Measurements from ENCODE around the gene C3orf52.

C3orf52 gene

DNA sequence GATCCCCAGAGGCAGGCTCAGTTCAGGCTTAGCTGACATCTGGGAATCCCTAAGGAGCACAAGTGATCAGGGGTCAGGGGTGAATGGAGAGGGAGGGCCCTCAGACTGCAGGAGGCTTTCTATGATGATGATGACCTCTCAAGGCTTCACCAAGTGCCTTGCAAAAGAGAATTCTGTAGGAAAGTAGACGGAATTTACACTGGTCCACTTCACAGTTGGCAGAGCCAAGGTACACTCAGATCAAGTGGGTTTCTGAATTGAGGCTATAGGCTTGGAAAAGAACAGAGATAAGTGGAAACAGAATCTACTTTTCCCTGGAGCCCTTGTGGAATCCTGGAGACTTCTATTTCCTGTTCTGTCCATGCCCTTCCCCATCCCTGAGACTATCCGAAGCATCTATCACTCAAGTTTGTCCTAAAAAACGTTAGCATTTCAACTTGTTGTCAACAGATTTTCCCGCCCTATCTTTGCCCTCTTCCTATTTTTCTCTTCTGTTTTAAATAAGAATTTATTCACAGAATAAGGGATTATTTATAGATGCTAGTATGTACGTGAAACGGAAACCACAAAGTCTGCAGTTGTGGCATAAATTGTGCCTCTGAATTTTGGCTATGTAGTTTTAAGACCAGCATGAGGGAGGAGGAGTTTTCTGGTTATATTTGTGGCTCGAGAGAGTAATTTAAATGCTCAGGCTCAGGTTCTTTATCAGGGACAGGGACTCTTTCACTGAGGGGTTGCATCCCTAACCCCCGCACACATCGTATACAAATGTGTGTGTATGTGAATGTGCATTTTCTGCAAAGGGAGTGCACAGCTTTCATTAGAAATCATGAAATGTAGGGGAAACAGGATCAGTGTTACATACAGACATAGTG is 34.0 kb downstream of the C3orf52 start:
- DNase-seq = no peak

- no peak for DNase-seq
These were observed 35.7 kb downstream of the C3orf52 start for GRCh38 chr3:112121577-112122547.

- no peak for DNase-seq
These were observed 36.7 kb downstream of the C3orf52 start for GRCh38 chr3:112122870-112123269.

GRCh38 chr3:112123548-112123947 is 37.4 kb downstream of the C3orf52 start:
- DNase-seq = no peak

GRCh38 chr3:112124907-112125607 is 38.9 kb downstream of the C3orf52 start:
- no peak for DNase-seq

- no peak for DNase-seq
These were observed 40.3 kb downstream of the C3orf52 start for GRCh38 chr3:112126511-112126911.

- DNase-seq = no peak
These were observed 41.6 kb downstream of the C3orf52 start for GRCh38 chr3:112127522-112128494.

DNA sequence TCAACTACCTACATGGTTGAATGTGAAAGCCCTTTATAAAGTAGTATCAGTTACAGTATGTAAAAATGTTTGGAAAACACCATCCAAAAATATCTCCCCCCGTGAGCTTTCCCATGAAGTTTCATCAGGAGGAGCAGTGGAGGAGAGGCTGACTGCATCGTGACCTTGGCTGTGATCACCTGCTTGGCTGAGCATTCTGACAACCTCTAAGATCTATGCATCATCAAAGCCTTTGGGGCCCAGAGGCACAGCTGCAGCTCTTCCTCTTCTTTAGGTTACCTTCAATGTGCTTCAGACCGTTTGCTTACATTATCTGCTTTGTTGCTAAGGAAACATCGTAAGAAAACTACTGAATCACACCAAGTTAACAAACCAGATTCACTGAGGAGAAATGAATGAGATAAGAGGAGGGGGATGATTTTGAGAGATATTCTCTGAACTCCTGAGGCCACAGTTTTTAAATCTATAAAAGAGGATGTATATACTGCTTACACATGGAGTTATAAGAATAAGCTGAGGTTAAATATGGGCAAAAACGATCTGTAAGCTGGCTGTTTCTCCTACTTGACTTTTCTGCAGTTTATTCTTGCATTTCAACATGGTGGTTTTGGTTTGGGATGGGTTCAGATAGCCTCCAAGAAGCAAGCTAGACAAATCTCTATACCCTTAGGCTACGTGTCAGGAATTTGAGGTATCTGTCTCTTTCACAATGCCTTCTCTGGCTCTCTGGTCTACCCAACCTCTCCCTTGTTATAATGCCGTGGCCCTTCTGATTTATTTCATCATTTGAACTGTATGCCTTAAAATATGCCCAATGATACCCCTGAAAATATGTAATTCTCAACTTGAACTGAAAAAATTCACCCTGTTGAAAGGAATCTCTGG is 42.9 kb downstream of the C3orf52 start:
- no peak for DNase-seq

DNA sequence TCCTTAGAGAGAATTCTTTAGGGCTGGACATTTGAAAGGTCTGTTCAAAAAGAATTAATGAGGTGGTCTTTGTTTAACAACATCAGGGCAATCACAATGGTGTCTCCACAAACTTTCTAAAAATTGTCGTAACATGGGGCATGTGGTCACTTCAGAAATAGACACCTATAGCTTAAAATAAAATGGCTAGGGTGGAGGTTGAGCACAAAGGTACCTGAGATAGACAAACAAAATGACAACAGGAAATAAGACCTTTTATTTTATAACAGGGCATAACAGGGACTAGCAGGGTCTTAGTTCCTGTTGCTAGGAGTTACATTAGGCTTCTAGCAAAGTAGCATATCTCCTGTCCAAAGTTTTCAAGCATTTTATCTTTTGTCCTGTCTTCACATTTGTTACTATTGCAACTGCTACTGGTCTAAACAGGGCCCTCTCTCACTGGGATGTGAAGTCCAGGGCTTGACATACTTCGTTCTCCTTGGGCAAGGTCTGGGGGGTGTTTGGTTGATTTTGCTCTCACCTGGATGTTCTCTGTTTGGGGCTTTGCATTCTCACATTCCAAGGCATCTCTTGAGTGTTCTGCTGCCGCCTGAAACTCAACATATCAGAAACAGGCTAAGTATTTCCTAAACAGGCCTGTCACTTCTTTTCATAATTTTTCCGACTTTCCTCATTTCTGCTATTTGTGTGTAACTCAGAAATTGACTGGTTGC is 43.9 kb downstream of the C3orf52 start:
- DNase-seq = no peak

DNA sequence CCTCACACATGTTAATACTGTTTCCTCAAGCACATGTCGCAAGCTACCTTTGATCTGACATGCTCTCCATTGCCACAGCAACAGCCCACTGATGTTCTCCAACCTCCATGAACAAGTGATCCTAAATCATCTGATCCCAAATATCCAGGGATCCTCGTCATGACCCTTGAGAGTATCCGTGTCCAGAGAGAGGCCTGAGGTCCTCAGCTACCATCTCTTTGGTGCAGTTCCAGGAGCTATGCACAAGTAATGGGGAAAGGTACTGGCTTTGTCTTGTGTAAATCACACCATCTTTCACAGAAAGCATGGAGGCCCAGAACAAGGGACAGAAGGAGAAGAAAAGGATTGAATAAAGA is 44.4 kb downstream of the C3orf52 start:
- no peak for DNase-seq

DNA sequence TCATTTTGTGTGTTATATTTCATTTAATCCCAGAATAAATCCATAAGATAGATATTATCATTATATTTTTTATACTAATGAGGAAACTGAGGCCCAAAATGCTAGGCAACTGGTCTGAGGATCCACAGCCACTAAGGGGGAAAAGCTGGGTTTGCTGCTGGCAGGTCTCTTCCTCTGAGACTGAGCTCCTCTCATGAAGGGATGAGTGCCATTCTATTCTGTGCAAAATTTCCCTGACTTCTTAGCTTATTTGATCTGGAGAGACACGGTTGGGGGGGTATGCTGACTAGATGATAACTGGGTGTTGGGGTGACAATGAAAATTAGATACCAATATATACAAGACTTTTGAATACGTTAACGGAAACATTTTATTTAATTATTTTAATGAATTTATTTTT is 44.9 kb downstream of the C3orf52 start:
- no peak for DNase-seq

DNA sequence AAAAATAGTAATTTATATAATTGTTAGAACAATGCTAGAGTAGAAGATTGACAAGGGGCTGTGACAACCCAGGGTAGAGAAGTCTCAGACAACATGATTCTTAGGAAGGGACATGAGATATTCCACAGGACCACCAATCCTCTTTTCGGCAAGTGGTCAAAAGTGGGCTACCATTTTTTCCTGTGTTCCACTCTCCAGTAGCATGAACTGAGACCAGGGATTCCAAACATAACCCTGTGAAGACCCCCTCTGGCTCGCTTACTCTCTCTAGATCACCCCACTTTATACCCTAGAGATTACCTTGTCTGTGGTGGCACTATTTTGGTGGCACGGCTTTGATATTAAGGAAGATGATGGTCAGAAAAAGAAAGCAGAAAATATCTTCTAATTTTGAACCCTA is 45.9 kb downstream of the C3orf52 start:
- DNase-seq = no peak

- no peak for DNase-seq
These were observed 46.4 kb downstream of the C3orf52 start for GRCh38 chr3:112132554-112132953.

- DNase-seq = peak; percentile 59
These were observed 46.8 kb downstream of the C3orf52 start, which contains the start of gene GCSAM for GRCh38 chr3:112132975-112133448. Gene GCSAM (minus strand): TSS chr3:112133248. CDS start chr3:112133120, 128 bp downstream.

GRCh38 chr3:112133626-112134334 is 47.6 kb downstream of the C3orf52 start:
- DNase-seq = no peak

GRCh38 chr3:112134335-112135124 is 48.3 kb downstream of the C3orf52 start:
- DNase-seq = no peak

GRCh38 chr3:112136046-112136445 is 49.9 kb downstream of the C3orf52 start:
- no peak for DNase-seq

GRCh38 chr3:112136959-112137693 is 50.9 kb downstream of the C3orf52 start:
- DNase-seq = peak; percentile 30

Measured in NCI-H1436 treated with DMSO at 0.1 percent for 48 hours (cell line).